Activated T-helper 17 cell treated with anti-CD3 and anti-CD28 coated beads, Interleukin-2, amount 50 U/mL, for 72 hours (primary cell): ENCODE measurements around the gene TMEM218. TPM values are rescaled to one million over a fixed set of nuclear protein-coding genes. Genes with fewer than 3 reads are reported as not detected.
A peak's percentile ranks its signal among the peaks of the same experiment; 100 is the strongest.
"Not testable (repeated sequence)": the region's sequence is repeated elsewhere in the genome, so short reads cannot be mapped to it uniquely, and the experiment has no call there.

Experiments
- ATAC-seq: fragments of 150-1000 bp; cut with Tn5 transposase; replicated peaks from 2 replicates; pipeline ENCODE4 v1.10.0; 2021; ENCODE audit warnings: mild to moderate bottlenecking, moderate library complexity
- H3K27ac Mint-ChIP-seq: one replicate; pipeline ENCODE4 v1.8.0; 2022; ENCODE audit warnings: mixed read lengths
- H3K27me3 Mint-ChIP-seq: one replicate; pipeline ENCODE4 v1.8.0; 2022; ENCODE audit warnings: mixed read lengths
- H3K36me3 Mint-ChIP-seq: one replicate; pipeline ENCODE4 v1.8.0; 2022; ENCODE audit warnings: low read depth, mild to moderate bottlenecking, mixed read lengths
- H3K4me1 Mint-ChIP-seq: one replicate; pipeline ENCODE4 v1.8.0; 2022; ENCODE audit warnings: mixed read lengths
- H3K4me3 Mint-ChIP-seq: one replicate; pipeline ENCODE4 v1.8.0; 2022; ENCODE audit warnings: mild to moderate bottlenecking, mixed read lengths
- H3K9me3 Mint-ChIP-seq: one replicate; pipeline ENCODE4 v1.8.0; 2022; ENCODE audit warnings: mixed read lengths
- total RNA-seq, 2 donors: library from RNA; stranded (reverse); gene quantifications; one replicate each; pipeline ENCODE4 v1.2.3, GENCODE V29; 2022

The TMEM218 gene
- total RNA-seq, 2 donors from 2014 or later = 11.3 to 14.2 TPM

DNA sequence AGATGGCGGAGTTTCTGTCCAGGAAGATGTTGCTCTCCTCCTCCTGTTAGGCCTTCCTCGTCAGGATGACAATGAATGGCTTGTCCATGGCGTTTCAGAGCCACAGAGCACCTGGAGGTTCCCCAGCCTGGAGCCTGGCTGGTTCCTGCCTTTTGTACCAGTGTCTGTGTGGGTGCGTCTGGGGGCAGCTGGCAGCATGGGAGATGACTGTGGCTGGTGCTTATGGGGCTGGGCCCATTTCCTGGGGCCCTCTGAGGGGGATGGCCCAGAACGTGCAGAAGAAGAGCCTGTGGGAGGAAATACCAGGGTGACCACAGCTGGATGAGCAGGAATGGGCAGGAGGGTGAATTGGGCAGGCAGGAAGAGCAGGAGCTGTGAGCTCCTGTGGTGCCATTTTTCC is 41.6 kb downstream of the TMEM218 start:
- no peak overlapping the region for H3K4me3 Mint-ChIP-seq

DNA sequence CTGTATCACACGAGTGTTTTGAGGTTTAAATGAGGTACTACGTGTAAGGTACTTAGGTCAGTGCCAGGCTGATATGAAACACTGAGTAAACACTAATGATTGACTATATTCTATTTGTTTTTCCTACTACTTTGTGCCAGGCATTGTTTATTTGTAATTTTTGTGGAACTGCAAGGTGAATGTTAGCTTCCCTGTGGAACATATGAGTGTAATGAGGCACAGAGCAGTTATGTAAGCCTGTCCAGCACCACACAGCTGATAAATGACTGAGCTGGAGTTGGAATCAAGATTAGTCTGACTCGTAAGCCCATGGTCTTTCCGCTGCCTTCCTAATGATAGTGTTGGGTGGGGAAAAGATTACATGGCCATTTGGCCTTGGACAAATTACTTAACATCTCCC is 42.4 kb downstream of the TMEM218 start:
- H3K4me1 Mint-ChIP-seq = no peaks in the 10 kb centered on the region
- ATAC-seq = no peak
- no peaks in the 10 kb centered on the region for H3K36me3 Mint-ChIP-seq
- no peak overlapping the region for H3K4me3 Mint-ChIP-seq
- no peaks in the 10 kb centered on the region for H3K9me3 Mint-ChIP-seq
- peaks cover 27% of the 10 kb centered on the region for H3K27me3 Mint-ChIP-seq
- no peak overlapping the region for H3K27ac Mint-ChIP-seq

More for the DNA sequence above, 41.6 kb downstream of the TMEM218 start:
- no peaks in the 10 kb centered on the region for H3K9me3 Mint-ChIP-seq
- H3K4me1 Mint-ChIP-seq = no peaks in the 10 kb centered on the region
- no peaks in the 10 kb centered on the region for H3K36me3 Mint-ChIP-seq
- peaks cover 26% of the 10 kb centered on the region for H3K27me3 Mint-ChIP-seq
- no peak overlapping the region for H3K27ac Mint-ChIP-seq
- no peak for ATAC-seq

DNA sequence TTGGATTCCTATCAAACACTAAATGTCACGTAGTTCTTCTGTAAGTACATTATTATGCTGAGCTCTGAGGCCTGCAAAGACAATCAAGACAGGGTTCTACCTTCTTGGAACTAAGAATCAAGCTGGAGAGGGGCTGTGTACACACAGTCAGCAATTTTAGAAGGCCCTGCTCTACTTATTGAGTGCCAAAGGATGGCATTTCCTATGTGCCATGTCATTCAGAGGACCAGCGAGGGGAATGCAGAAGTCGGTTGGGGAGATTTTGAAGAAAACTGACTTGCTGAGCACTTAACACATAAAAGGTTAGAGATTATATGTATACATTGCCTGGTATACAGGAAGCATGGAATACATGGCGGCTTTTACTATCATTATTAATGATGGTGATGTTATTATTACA is 43.1 kb downstream of the TMEM218 start:
- Mint-ChIP-seq H3K4me3 (no peak overlapping the region), H3K27ac (no peak overlapping the region), H3K4me1 (no peaks in the 10 kb centered on the region), H3K9me3 (no peaks in the 10 kb centered on the region), H3K27me3 (peaks cover 25% of the 10 kb centered on the region), H3K36me3 (no peaks in the 10 kb centered on the region)
- no peak for ATAC-seq

DNA sequence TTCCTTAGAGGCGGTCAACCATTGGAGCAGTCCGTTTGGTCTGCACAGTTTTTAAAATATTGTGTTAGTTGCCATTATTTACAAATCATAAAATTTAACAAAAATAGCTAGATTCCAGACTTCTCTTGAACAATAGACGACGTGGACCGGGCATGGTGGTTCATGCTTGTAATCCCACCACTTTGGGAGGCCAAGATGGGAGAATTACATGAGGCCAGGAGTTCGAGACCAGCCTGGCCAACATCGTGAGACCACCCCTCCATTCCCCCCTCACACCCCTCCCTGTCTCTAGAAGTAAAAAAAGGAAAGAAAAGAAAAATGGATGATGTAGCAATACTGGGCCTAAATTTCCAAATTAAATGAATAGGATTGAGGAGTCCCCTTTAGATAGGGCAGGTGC is 47.4 kb downstream of the TMEM218 start:
- Mint-ChIP-seq H3K4me1 (peaks cover 8% of the 10 kb centered on the region), H3K27ac (no peak overlapping the region), H3K4me3 (peak overlapping the region; percentile 65), H3K27me3 (peaks cover 27% of the 10 kb centered on the region), H3K9me3 (no peaks in the 10 kb centered on the region), H3K36me3 (no peaks in the 10 kb centered on the region)
- ATAC-seq = no peak

DNA sequence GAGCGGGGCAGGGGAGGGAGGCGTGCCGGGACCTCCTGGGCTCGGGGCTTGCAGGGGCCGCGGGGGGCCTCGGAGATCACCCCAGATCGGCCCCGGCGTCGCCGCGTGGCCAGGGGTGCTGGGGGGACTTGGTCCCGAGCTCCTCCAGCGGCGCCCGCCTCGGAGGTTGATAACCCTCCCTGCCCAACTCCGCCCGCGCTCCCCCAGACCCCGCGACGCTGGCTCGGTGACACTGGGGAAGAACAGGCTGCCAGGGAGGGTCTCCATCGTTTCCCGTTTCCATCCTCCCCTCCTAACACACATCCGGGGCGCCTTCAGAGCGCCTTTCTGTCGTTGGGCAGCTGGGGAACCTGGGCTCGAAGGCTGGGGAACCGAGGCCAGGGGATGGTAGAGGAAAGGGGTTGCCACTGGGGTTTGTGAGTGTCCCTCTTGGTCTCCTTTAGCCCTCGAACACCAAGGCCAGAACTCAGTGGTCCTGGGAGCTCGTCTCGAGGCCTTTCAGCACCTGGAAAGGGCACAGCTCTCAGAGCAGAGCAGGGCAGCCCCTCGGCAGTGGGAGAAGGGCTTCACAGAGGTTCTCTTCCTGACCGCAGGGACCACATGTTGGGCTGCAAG is 47.9 kb downstream of the TMEM218 start:
- Mint-ChIP-seq H3K9me3 (no peaks in the 10 kb centered on the region), H3K27me3 (peaks cover 27% of the 10 kb centered on the region), H3K36me3 (no peaks in the 10 kb centered on the region), H3K4me3 (peak overlapping the region; percentile 65), H3K4me1 (peaks cover 8% of the 10 kb centered on the region), H3K27ac (no peak overlapping the region)
- peak; percentile 9 for ATAC-seq

DNA sequence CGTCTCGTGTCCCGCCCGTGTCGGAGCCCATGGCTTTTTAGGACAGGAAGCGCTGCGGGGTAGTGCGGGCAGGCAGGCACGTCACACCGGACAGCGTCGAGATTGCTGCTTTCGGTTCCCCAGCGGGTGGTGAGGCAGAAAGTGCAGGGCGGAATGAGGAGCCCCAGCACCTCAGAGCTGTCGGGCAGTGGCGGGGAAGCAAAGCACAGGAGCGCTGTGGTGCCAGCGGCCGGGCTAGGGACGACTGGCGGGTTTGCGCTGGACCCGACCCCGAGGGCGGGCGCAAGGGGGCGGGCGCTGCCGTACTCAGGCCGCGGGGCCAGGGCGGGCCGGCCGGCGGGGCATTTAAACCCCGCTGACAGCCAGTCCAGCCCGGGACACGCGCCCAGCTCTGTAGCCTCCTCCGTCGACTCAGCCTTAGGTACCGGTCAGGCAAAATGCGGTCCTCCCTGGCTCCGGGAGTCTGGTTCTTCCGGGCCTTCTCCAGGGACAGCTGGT is 48.4 kb downstream of the TMEM218 start, which contains the start of gene SLC37A2:
Gene SLC37A2 (plus strand): TSS at position 375 of the 498 bp plus-strand sequence. CDS start 63 bp downstream, at position 438.
- Mint-ChIP-seq H3K27me3 (peaks cover 22% of the 10 kb centered on the region), H3K9me3 (no peaks in the 10 kb centered on the region), H3K27ac (peak within 1 kb of the TSS; percentile 66), H3K4me1 (peaks cover 8% of the 10 kb centered on the region), H3K4me3 (peak within 1 kb of the TSS; percentile 81), H3K36me3 (no peaks in the 10 kb centered on the region)
- ATAC-seq = peak; percentile 88

DNA sequence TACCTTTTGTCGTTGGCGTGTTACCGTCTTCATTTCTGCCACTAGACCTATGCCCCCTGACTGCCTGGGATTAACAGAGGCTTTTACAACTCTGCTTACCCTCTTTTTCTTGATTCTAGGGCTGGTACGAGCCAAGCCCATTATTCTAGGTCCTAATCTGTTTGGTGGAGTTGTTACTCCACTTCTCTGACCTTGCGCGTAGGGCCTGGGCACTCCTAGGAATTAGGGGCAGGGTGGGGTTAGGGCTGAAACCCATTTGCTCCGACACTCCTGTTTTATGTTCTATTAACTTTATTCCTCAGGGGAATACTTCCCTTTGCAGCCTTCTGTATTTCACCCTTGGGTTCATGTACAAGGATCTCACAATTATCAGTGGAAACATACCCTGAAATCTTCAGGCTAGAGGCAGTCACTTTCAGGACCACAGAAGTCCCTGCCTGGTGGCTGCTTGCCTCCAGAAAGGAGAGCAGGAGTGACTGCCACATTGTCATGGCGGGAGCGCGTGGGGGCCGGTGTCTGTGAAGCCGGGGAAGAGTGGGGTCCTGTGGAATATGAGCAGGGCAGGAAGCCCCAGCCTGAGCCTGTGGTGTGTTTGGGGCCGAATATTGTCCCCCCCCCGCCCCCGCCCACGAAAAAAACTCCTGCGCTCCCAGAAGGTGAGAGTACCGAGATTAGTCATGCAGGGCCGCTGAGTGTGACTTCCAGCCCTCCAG is 49.1 kb downstream of the TMEM218 start:
- H3K36me3 Mint-ChIP-seq = no peaks in the 10 kb centered on the region
- H3K4me1 Mint-ChIP-seq = peaks cover 8% of the 10 kb centered on the region
- no peaks in the 10 kb centered on the region for H3K9me3 Mint-ChIP-seq
- H3K4me3 Mint-ChIP-seq = peak overlapping the region; percentile 81
- H3K27ac Mint-ChIP-seq = peak overlapping the region; percentile 66
- peak; percentile 25 for ATAC-seq
- H3K27me3 Mint-ChIP-seq = peaks cover 18% of the 10 kb centered on the region

DNA sequence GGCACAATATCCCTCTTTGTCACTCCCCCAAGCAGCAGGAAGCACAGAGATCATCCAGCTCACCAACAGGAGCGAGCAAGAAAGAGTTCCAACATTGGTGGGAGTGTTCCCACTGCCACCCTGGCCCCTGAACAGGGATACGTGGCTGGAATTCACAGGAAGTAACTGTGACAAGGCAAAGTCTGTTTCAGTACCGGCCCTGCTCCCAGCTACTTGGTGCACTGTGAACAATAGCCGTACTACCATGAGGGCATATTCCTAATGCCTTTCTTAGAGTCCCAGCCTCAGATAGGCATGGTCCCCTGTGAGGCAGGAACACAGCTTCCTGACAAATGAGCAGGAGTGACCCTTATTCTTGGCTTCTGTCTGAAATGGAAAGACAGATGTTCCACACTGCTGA is 50.1 kb downstream of the TMEM218 start:
- H3K36me3 Mint-ChIP-seq = no peaks in the 10 kb centered on the region
- peaks cover 18% of the 10 kb centered on the region for H3K27me3 Mint-ChIP-seq
- no peak for ATAC-seq

DNA sequence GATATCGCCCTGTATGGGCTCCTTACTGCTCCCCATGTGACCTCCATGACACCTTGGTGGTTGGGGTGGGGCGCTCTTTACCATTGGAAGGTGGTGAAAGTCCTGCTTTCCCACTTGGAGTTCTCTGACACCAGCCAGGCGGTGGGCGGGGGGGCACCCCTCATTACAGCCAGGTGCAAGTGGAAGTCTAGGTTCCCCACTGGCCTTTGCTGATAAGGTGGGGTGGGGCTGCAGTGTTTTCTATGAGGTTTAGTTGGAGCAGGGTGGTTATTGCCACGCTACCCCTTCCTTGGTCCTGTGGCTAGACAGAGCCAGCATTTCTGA is 53.8 kb downstream of the TMEM218 start:
- Mint-ChIP-seq H3K27ac (no peak overlapping the region), H3K4me1 (peaks cover 8% of the 10 kb centered on the region), H3K9me3 (no peaks in the 10 kb centered on the region), H3K36me3 (no peaks in the 10 kb centered on the region), H3K27me3 (peaks cover 7% of the 10 kb centered on the region), H3K4me3 (no peak overlapping the region)
- no peak for ATAC-seq

More for the DNA sequence above, 50.1 kb downstream of the TMEM218 start:
- Mint-ChIP-seq H3K4me3 (no peak overlapping the region), H3K27ac (no peak overlapping the region), H3K4me1 (peaks cover 8% of the 10 kb centered on the region), H3K9me3 (no peaks in the 10 kb centered on the region)

DNA sequence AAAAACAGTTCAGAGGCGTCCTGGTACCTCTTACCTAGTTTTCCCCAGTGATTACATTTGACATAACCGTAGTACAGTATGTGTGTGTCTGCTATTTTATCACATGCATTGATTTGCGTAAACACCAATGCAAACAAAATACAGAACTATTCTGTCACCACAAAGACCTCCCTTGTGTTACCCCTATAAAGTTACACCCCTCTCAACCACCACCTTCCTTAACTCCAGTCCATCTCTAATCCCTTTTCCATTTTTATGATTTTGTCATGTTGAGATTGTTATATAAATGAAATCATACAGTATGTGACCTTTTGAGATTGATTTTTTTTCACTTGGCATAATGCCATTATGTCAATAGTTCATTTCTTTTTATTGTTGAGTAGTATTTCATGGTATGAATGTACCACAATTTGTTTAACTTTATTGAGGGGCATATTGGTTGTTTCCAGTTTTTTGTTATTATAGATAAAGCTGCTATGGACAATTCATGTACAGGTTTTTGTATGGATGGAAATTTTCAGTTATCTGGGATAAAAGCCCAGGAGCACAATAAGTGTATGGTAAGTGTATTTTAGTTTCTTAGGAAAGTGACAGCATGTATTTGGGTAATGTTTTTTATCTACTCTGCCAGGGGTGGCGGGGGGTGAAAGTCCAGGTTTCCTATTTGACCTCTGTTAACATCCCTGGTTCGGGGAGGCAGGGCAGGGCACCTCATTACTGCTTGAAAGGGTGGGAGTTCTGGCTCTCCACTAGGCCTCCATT is 54.3 kb downstream of the TMEM218 start:
- H3K4me3 Mint-ChIP-seq = no peak overlapping the region

DNA sequence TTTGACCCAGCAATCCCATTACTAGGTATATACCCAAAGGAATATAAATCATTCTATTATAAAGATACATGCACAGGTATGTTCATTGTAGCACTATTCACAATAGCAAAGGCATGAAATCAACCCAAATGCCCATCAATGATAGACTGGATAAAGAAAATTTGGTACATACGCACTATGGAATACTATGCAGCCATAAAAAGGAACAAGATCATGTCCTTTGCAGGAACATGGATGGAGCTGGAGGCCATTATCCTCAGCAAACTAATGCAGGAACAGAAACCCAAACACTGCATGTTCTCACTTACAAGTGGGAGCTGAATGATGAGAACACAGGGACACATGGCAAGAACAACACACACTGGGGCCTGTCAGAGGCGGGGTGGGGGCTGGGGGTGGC is 55.3 kb downstream of the TMEM218 start:
- H3K4me3 Mint-ChIP-seq, H3K4me1 Mint-ChIP-seq, H3K27ac Mint-ChIP-seq, H3K27me3 Mint-ChIP-seq, H3K9me3 Mint-ChIP-seq, H3K36me3 Mint-ChIP-seq, ATAC-seq: not testable (repeated sequence)

More for the DNA sequence above, 54.3 kb downstream of the TMEM218 start:
- ATAC-seq = no peak
- Mint-ChIP-seq H3K36me3 (no peaks in the 10 kb centered on the region), H3K4me1 (peaks cover 3% of the 10 kb centered on the region), H3K27ac (no peak overlapping the region), H3K27me3 (peaks cover 3% of the 10 kb centered on the region), H3K9me3 (no peaks in the 10 kb centered on the region)

DNA sequence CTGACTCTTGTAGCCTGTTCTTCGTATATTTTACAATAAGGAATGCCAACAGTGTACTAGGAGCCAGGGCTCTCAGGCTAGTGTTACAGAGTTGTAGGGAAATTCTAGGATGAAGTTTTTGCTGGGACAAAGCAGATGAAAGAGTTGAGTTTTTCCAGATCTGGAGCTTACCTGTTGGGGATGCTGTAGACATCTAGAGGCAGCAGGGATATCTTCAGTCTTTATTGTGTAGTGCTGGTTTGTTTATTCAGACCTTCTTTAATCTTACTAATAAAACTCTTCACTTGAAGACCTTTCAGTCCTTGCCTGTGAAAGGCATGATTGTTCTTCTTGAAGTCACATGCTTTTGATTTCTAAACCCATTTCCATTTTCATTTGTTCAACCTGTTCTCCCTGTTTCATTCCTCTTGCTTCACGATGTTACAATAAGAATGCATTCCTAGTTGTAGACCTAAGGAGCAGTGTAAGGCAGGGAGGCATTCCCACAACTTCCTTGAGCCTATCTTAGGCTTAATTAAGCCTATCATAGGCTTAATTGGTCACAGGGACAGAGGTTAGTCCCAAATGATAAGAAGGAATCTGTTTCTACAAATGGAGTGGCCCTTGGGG is 56.2 kb downstream of the TMEM218 start:
- no peak for ATAC-seq
- Mint-ChIP-seq H3K27ac (no peak overlapping the region), H3K9me3 (no peaks in the 10 kb centered on the region), H3K4me3 (no peak overlapping the region), H3K4me1 (no peaks in the 10 kb centered on the region), H3K27me3 (no peaks in the 10 kb centered on the region), H3K36me3 (no peaks in the 10 kb centered on the region)

DNA sequence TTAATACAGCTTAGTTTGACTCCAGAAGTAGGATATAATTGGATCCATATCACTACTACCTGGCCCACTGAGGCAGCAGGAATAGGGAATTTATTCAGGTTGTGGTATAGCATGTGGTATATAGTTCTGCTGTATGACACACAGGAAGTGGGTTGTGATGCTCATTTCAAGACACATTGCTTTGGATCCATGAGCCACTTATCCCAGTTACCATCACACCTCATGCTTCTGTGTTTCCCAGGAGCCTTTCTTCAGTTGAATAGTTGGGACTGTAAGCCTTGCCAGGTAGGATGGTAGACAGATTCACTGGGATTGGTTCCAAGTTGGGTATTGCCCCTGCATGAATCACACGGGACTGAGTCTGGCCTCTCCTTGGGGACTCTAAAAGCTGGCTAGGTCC is 58.3 kb downstream of the TMEM218 start:
- ATAC-seq = peak; percentile 94
- H3K27ac Mint-ChIP-seq = no peak overlapping the region
- no peaks in the 10 kb centered on the region for H3K4me1 Mint-ChIP-seq
- H3K4me3 Mint-ChIP-seq = no peak overlapping the region
- no peaks in the 10 kb centered on the region for H3K36me3 Mint-ChIP-seq
- H3K9me3 Mint-ChIP-seq = no peaks in the 10 kb centered on the region
- H3K27me3 Mint-ChIP-seq = no peaks in the 10 kb centered on the region

DNA sequence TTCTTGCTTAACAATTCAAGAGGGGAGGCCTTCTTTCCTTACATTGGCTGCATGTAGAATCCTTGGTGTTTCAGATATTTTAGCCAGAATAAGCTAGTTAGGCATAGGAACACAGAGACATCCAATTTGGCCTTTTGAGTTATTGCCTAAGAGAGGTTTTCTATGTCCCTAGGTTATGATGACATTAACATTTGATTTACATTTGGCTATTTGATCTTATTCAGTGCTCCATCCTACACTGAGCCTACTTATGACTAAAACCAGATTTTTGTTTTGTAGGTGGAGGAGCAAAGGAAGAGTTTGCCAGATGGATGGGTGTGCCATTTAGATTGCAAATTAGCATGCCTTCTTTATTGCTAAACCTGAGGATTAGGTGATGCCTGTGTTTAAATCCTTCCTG is 59.4 kb downstream of the TMEM218 start:
- no peak for ATAC-seq
- Mint-ChIP-seq H3K27ac (no peak overlapping the region), H3K9me3 (no peaks in the 10 kb centered on the region), H3K36me3 (no peaks in the 10 kb centered on the region), H3K4me1 (no peaks in the 10 kb centered on the region), H3K4me3 (no peak overlapping the region), H3K27me3 (no peaks in the 10 kb centered on the region)
